Right renal cortex interstitium (tissue), 3 donors: ENCODE data around the gene EIF2S3. TPM values are rescaled to one million over a fixed set of nuclear protein-coding genes. Genes with fewer than 3 reads are reported as not detected.

Source experiments
- DNase-seq, 3 donors: peaks; one replicate each; pipeline ENCODE4 v3.0.0-alpha.2; 2013; ENCODE audit warnings: low read depth in 3 of 3, low spot score in 2 of 3
- polyA plus RNA-seq, 3 donors: library from polyadenylated mRNA; unstranded; fragments of 120-200 nt; gene quantifications; one replicate each; pipeline ENCODE4 v1.2.1, GENCODE V29; 2013; ENCODE audit not compliant: insufficient read length in 3 of 3

EIF2S3 gene
- 100 to 1,000 TPM; 170 to 188 (median 177) TPM for polyA plus RNA-seq

DNA sequence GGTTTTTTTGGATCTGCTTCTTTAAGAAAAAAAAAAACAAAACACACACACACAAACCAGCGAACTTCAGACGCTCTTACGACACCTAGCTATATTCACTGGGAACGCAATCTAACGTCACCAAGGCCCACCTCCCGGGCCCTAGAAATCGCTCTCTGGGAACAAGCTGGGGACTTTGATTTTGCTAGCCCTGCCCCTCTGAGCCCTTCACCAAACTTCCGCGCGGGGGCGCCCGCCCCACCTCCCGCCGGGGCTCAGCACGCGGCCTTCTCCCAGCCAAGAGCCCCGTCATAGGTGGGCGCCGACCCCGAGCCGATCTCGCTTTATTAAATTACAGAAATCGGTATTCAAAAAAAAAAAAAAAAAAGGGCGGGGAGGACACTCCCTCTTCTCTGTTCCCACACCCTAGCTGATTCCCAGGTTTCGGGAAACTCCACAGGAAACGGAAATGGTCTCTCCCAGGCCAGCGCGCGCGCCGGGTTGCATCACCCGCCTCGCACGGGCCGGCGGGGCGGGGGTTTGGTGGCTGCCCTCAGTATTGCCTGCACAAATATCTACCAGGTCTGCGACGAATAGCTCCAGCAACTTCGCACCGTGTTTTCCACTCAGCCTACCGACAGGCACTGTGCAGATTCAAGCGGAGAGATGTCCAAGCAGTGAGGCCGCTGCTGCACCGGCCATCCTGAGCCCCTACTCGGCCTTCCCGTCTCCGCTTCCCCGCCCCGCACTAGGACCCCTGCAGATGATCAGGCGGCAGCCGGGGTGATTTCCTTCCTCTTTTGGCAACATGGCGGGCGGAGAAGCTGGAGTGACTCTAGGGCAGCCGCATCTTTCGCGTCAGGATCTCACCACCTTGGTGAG lies at the start of gene EIF2S3:
Gene EIF2S3, plus strand, starts transcription at position 775 of the 861 bp plus-strand sequence. Its CDS starts 13 bp downstream, at position 788.
- peak; percentile 72 to 84 (median 78) for DNase-seq

DNA sequence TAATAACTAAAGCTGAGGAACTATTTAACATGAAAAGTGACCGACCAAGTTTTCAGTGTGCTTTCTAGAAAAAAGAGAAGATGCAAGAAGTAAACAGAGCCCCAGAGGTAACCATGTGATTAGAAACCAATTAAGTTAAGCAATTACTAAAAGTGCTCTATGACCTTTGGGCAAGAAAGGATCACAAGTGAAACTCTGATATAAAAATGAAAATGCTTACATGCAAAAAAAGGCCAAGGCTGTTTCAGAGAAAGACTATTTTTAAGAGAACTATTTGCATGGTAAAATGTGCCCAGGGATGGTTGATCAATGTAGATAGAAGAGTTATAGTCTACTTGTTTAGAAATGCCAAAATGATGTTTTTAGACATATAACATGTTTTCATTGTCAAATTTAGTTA lies 49.7 kb upstream of the EIF2S3 start:
- DNase-seq = no peak

DNA sequence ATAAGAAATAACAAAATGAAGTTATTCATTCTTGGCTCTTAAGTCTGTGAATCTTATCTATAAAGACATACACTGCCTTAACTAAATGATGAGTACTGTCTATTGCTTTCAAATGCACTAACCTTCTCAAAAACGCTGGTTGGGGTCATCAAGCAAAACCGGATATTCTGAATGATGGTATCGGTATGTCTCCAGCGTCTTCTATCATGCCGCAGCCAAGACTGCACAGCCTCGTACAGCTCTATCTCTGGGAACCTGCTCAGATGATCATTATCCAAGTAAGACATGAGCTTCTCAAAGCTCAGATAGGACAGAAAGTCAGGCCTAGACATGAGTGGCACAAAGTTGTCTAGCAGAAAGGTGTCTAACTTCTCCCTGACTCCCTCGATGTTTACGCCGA lies 48.9 kb upstream of the EIF2S3 start:
- no peak for DNase-seq

DNA sequence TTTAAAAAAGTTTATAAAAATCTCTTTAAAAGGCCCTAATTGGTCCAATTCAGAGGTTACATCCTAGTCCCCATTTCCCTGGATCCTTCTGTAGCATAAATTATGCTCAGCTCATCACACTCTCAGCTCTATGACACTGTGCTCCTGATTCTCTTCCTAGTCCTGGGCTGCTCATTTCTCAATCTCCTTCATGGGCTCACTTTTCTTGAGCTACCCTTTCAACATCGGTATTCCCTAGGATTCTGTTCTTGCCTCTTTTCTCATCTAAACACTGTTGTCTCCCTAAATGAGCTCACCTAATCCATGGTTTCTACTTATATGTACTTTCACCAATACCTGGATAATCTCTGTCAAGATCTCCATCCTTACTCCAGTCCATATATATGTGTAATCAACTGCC lies 42.5 kb upstream of the EIF2S3 start:
- no peak for DNase-seq

DNA sequence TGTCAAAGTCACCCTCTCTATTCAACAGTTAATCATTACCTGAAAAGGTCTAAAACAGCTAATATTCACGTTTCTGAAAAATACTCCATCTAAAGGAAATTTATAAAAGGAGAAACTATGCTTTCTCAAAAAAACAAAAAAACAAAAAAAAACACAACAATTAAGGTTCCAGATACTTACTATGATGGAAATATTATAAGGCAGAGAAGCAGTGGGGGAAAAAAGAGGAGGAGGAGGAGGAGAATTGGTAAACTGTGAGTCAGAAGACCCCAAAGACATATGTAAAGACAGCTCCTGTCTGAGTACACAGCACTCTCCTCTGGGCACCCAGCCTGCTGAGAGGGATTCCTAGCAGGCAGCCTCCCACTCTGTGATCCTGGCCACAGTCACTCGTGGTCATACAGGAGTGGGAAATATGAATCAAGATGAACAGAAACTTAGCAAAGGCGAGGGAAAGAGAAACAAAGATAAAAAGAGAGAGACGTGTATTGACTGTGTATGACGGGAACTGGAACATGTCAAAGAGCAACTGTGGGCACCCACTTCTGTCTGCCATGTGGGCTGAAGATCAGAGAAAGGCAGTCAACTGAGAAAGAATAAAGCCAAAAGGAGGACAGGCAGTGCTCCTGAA lies 40.3 kb upstream of the EIF2S3 start:
- DNase-seq = no peak

DNA sequence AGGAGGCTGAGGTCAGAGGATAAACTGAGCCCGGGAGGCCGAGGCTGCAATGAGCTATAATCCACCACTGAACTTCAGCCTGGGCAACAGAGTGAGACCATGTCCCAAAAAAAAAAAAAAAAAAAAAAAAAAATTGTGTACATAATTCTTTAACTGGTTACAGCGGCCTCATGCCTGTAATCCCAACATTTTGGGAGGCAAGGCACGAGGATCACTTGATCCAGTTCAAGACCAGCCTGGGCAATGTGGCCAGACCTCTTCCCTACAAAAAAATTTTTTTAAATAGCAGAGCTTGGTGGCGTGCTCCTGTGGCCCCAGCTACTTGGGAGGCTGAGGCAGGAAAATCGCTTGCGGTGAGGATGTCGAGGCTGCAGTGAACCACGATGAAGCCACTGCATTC lies 37.1 kb upstream of the EIF2S3 start:
- no peak for DNase-seq

DNA sequence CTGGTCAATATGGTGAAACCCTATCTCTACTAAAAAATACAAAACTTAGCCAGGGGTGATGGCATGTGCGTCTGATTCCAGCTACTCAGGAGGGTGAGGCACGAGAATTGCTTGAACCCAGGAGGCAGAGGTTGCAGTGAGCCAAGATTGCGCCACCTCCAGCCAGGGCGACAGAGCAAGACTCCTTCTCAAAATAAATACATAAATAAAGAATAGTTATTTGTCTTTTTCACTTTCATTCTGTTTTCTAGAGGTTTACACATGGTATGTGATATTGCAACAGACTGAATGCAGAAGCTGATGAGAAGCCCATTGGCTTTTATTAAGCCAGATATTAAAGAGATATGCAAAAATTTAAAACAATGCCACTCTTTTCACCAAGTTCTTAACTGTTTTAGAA lies 35.9 kb upstream of the EIF2S3 start:
- no peak for DNase-seq

DNA sequence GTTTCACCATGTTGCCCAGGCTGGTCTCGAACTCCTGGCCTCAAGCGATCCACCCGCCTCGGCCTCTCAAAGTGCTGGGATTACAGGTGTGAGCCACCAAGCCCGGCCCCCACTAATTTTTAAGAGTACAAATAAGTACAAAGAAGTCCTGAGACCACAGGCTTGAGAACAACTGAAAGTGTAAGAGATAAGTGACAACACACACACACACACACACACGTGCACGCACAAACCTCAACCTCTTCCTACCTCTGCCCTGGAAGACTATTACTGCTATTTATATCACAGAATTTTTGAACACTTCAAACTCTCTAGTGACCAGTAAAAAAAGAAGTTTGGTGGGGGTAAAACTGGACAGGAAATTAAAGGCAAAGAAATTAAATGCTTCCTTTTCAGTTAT lies 35.3 kb upstream of the EIF2S3 start:
- DNase-seq = no peak

DNA sequence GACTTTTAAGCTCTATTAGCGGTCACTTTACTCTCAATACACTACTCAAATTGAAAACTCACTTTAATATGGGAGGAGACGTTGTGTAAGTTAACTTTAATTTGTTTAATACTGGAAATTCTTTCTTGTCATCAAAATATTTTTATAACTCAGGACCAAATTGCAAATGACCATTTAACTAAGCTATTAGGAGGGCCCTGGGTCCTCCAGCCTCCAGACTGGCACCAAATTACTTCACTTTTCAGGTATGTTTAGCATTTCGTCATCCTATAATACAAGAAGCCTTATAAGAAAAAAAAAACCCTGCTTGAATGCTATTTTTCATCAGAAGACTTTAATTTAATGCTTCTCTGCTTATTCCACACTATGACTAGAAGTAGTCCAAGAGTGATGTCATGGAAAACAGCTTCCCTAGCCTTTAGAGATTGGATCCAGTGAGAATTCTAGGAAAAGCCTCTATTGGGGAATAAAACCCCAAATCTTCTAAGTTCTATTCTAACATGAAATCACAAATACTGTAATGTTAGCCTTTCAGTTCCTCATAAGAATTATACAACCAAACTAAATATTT lies 34.4 kb upstream of the EIF2S3 start:
- DNase-seq = no peak

DNA sequence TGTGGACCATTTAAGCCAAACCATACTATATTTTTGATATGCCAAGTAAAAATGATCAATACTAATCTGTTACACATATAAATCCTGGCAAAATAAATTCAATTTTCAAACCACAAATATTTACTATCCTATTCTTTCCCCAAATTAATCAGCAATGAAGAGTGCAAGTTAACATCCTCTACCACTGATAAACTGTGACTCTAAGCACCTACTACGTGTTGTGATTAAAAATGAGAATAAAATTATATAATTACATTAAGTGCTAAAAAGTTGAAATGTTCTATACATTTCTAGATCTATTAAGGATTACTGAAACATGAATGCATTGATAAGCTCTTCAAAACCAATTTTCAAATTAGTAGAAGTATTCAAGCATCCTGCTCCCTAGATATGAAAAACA lies 31.2 kb upstream of the EIF2S3 start:
- no peak for DNase-seq

DNA sequence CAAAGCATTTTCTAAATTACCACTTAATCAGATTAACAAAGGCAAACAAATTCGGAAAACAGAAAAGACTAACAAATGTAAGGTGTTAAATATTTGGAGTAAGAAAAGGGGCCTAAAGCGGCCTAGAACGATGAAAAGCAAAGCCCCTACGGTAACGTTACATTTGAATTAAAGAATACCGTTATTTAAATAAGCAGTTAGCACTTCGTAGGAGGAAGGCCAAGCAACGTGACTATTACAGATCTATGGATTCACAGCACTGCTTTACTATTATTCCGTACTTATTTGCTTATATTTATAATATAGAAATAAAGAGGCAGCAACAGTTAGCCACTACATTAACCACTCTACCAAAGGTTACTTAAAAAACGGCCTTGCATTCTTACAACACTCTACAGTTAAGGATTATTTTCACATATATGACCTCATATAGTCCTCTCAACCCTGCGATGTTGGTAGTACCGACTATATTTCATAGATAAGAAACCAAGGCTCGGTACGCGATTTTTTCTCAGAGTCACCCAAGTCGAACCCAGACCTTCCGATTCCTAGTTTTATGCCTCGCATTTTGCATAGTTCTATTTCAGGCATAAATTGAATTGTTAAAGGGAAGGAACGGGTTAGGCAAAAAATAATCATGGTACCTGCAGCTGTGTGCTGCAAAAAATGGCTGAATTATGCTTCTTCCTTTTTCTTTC lies 30.6 kb upstream of the EIF2S3 start:
- DNase-seq = no peak

DNA sequence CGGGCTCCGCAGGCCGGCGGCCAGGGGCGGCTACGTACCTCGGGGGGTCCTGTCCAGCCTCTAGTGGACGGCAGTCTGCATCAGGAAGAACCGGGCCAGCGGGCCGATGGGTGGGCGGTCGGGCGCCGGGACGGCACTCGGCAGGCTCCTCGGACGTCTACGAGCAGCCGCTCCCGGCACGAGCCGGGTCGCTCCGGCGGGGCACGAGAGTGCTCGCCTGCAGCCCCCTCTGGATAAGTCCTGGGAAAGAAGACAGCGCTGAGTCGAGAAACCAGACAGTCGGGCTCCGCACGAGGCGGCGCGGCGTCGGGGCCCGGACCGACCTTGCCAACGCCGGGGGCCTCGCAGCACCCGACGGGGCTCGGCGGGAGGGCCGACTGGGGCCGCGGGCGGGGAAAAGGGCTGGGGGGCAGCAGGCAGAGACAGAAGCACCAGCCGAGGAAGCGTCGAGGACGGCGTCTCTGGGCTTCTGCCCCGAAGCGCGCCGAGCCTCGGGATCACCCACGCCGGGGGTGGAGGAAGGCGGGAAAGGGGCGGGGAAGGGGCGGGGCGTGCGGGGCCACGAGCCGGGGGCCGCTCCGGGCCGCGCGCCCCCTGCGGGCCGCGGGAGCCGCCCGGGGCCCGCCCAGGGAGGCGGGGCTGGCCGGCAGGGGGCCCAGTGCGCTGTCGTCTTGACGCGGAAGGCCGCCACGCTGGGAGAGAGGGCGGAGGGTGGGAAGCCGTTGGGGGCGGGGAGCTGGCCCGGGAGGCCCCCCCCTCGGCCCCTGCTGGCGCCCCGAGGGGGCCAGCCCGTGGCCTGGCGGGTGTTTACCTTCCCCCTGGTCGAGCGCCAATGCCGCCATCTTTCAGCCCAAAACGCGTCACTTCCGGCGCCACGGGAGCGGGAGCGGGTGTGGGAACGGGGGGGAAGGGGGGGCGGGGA lies 29.7 kb upstream of the EIF2S3 start:
- peak in 2 of 3 donors; percentile 36 to 67 for DNase-seq

DNA sequence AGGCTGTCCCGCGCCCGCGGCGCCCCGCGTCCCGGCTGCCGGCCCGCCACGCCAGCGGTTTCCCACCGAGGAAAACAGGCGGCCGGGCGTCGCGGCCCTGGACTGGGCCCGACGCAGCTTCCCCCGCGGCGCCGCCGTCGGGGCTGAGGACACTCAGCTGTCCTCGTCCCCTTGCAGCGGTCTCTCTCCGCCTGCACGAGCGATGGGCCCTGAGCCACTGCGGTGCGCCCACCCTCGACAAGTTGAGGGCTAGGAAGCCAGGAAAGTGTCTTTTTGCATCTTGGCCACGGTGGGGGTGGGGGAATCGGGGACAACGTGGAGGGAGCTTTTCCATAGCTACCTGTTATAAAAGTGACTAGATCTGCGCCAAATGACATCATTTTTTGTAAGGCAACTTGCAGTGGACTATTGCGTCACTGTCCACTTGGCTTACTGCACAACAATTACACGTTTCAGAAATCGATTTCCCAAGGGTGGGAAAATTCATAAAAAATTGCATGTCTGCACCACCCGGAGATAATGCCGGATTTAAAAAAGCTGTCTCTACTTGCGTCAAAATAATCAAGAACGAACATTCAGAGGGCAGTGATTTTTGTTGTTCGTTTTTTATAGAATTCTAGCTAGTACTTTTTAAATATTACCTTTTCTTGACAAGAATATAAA lies 28.9 kb upstream of the EIF2S3 start:
- DNase-seq = peak in 1 of 3 donors; percentile 50

DNA sequence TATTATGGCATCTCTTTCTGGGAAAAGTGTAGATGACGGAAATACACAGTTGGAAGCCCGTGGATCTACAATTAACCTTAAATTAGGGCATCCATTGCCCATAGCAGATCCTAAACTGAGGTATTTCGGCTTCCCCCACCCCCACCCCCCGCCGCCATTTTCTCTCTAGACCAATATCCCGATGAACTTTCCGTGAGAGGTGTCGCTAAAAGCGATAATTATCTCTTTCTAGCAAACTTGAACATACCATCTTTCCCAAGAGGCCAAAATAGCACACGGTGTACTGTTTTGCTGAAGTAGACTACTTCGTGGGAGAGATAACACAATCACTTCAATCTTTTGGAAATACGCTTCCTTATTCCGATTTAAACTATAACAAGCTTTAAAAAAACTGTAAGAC lies 28.3 kb upstream of the EIF2S3 start:
- DNase-seq = no peak

DNA sequence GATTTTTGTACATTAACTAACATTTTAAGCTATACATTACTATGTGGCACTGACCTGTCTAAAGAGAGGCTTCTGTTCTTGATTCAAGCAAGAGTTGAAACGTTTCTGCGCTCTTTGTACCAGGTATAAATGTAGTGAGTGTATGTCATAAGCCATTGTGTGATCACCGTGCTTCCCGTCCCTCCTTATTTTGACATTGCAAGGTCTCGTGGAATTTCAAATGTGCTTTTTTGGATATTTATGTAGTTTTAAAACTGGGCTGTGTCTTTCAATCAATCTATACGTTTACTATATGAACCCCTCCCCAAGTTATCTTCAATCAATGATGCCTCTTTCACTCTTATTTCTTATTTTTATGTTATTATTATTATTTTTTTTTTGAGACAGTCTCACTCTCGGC lies 27.7 kb upstream of the EIF2S3 start, which contains the start of gene KLHL15:
Gene KLHL15, minus strand, starts transcription at position 101 of the 400 bp plus-strand sequence. CDS start 20,493 bp downstream, outside the sequence.
- no peak for DNase-seq

DNA sequence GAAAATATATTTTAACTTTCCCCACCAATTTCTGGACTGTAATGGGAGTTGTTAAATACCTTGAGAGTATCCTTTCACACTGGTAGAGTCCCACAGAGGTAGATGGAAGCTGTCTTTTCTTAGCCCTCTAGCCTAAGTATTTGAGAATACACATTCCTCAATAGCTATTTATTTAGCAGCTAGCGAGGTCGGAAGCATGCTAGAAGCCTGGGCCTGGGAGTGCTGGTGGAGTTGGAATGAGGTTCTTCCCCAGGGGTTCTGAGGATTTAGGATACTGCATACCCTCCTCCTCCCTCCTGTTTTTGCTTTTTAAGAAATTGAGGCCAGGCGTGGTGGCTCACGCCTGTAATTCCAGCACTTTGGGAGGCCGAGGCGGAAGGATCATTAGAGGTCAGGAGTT lies 26.8 kb upstream of the EIF2S3 start:
- DNase-seq = no peak

DNA sequence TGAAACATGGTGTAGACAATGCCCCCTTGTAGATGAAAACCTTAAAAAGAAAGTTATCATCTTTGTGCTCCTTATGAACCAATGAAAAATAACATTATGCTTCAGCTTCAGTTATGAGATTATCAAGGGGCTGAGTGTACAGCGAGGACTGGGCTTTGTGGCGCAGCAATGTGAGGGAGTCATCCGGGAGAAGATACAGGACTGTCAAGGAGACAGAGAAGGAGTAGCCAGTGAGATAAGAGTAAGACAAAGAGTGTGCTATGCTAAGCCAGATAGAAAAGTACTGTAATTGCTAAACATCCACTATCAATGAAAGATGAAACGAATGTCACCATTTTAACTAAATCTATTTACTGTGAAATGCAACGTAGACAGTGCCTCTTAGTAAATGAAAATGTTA lies 24.2 kb upstream of the EIF2S3 start:
- no peak for DNase-seq

DNA sequence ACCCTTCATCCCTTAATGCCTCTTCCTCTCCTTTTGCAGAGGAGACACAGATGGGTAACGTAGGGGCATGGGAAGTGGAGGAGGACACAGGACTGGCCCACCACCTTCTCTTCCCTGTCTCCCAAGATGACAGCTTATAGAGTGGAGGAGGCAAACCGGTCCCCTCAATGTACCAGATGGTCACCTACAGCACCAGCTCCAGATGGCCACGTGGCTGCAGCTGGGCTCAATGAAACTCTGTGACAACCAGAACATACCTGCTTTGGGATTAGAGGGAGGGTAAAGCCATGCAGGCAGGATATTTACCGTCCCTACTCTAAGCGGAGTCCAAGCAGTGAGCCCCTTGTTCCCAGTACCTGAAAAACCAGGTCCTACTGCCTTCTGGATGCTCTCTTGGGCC lies 20.3 kb upstream of the EIF2S3 start:
- DNase-seq = no peak

DNA sequence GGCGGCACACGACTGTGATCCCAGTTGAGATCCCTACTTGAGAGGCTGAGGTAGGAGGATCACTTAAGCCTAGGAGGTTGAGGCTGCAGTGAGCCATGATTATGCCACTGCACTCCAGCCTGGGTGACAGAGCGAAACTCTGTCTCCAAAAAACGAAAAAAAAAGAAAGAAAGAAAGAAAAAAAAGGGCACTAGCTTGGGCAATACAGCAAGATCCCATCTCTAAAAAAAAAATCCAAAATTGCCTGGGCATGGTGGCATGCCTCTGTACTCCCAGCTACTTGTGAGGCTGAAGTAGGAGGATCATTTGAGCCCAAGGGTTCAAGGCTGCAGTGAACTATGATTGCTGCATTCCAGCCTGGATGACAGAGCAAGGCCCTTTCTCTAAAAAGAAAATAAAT lies 17.0 kb upstream of the EIF2S3 start:
- DNase-seq = no peak
